Lung (tissue), 12 donors: ENCODE data around the gene LMO2. TPM values are rescaled to one million over a fixed set of nuclear protein-coding genes. Genes with fewer than 3 reads are reported as not detected.
A peak's percentile ranks its signal among the peaks of the same experiment; 100 is the strongest.

Source experiments
- ATAC-seq: fragments of 200-7000 bp; cut with Tn5 transposase; one replicate; pipeline ENCODE4 v1.9.1; 2020; ENCODE audit warnings: moderate number of reproducible peaks; ENCODE audit not compliant: insufficient read depth, low FRiP score
- DNase-seq, 3 donors: peaks; one replicate each; pipeline ENCODE4 v3.0.0-alpha.2; 2013 to 2017
- H3K27ac ChIP-seq, 2 donors: one replicate each; pipeline ENCODE4 v1.5.1; 2013; ENCODE audit warnings: mild to moderate bottlenecking in 2 of 2, moderate library complexity in 2 of 2, control low read depth in 1 of 2, inconsistent platforms in 1 of 2, low read depth in 1 of 2, low read length in 1 of 2
- H3K27me3 ChIP-seq, 3 donors: one replicate each; pipeline ENCODE4 v1.5.1; 2013; ENCODE audit warnings: low read length in 2 of 3; ENCODE audit not compliant: control insufficient read depth in 3 of 3, insufficient read depth in 3 of 3
- H3K36me3 ChIP-seq, 4 donors: one replicate each; pipeline ENCODE4 v1.5.1; 2013; ENCODE audit warnings: low read length in 4 of 4, mild to moderate bottlenecking in 1 of 4, moderate library complexity in 1 of 4; ENCODE audit not compliant: control insufficient read depth in 4 of 4, insufficient read depth in 4 of 4
- H3K4me1 ChIP-seq, 5 donors: one replicate each; pipeline ENCODE4 v1.5.1; 2013; ENCODE audit warnings: low read length in 5 of 5, mild to moderate bottlenecking in 2 of 5, moderate library complexity in 1 of 5; ENCODE audit not compliant: control insufficient read depth in 5 of 5, insufficient read depth in 5 of 5
- H3K4me3 ChIP-seq: one replicate; pipeline ENCODE4 v1.5.1; 2013; ENCODE audit warnings: mild to moderate bottlenecking, control low read depth, moderate library complexity
- H3K9ac ChIP-seq, 2 donors: one replicate each; pipeline ENCODE4 v1.5.1; 2013; ENCODE audit warnings: low read length in 2 of 2, control low read depth in 1 of 2; ENCODE audit not compliant: insufficient read depth in 1 of 2
- H3K9me3 ChIP-seq, 4 donors: one replicate each; pipeline ENCODE4 v1.5.1; 2013; ENCODE audit warnings: low read length in 3 of 4, mild to moderate bottlenecking in 1 of 4, moderate library complexity in 1 of 4; ENCODE audit not compliant: control insufficient read depth in 4 of 4, insufficient read depth in 3 of 4
- WGBS, 2 donors: extraction: QIAGEN DNeasy Blood & Tissue Kit; methylation state at CpG; one replicate each; pipeline ENCODE4 v1.1.7; 2013; 5-methylcytosine and 5-hydroxymethylcytosine counted together
- polyA plus RNA-seq, 2 donors: library from polyadenylated mRNA; stranded (reverse); fragments of 200-250 nt; gene quantifications; one replicate each; pipeline ENCODE4 v1.2.1, GENCODE V29; 2013
- total RNA-seq, 2 donors: library from RNA; depleted of rRNA in 1 of 2; stranded (reverse); fragments of >200 nt in 1 of 2; gene quantifications; one replicate each; pipeline ENCODE4 v1.2.1, GENCODE V29; 2014 to 2021
- TF ChIP-seq, protein P1 (sequence below): IDR thresholded peaks from 2 replicates; pipeline ENCODE4 v1.5.1; 2012; ENCODE audit warnings: mild to moderate bottlenecking; ENCODE audit errors: control extremely low read depth, extremely low read depth
- donor health status: control.
- donor health status: control.
- donor health status: Bipolar disorder and iron deficiency.
- donor health status: healthy.
- donor health status: DM: yes; HTN: yes; CAD: no.

LMO2 gene
- total and polyA plus RNA-seq, 4 donors: 26.6 to 41.3 (median 32.4) TPM

DNA sequence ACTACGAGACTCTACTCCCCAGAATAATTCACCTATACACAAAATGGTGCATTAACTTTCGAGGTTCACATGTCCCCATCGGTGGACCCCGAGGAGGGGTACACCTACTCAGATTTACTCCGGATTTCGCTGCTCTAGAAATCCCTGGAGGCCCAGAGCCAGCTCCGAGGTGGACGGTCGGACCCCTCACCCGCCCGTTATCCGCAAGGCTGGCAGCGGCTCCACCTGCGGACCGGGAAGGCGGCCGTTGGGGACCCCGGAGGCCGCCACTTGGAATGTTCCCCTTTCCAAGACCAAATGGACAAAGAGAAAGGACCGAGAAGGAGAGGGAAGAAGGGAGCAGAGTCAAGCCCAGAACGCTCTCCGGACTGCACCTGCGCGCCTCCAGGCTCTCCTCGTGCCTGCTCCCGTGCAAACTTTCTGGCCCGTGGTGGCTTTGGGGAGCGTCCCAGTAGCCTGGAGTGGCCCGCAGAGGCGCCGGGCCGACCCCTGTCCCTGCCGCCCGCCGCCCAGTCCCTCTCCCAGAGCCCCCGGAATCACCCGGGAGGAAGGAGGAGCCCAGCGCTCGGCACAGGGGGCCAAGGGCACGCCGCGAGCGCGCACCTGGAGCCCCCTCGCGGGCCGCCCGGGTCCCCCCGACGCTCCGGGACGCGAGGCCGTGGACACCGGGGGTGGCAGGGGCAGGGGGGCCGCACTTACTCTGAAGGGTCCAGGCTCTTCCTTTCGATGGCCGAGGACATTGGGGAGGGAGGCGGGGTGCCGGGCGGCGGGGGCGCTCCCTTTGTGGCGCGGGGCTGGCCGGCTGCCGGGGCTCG, 23.0 kb downstream of the LMO2 start:
- Histone ChIP-seq H3K4me1 (peaks cover 0 to 22% (median 3%) of the 10 kb centered on the region in 5 donors), H3K4me3 (peak overlapping the region; percentile 75), H3K9me3 (no peaks in the 10 kb centered on the region), H3K27ac (peak overlapping the region; percentile 82 to 88), H3K9ac (no peak overlapping the region), H3K27me3 (peaks cover 0 to 48% (median 21%) of the 10 kb centered on the region in 3 donors), H3K36me3 (no peaks in the 10 kb centered on the region)
- ATAC-seq (no peak), DNase-seq (no peak)
- 1% methylated on average over 59 to 68 of the region's 68 CpGs for WGBS, 2 donors
- TF ChIP-seq, protein P1, sequence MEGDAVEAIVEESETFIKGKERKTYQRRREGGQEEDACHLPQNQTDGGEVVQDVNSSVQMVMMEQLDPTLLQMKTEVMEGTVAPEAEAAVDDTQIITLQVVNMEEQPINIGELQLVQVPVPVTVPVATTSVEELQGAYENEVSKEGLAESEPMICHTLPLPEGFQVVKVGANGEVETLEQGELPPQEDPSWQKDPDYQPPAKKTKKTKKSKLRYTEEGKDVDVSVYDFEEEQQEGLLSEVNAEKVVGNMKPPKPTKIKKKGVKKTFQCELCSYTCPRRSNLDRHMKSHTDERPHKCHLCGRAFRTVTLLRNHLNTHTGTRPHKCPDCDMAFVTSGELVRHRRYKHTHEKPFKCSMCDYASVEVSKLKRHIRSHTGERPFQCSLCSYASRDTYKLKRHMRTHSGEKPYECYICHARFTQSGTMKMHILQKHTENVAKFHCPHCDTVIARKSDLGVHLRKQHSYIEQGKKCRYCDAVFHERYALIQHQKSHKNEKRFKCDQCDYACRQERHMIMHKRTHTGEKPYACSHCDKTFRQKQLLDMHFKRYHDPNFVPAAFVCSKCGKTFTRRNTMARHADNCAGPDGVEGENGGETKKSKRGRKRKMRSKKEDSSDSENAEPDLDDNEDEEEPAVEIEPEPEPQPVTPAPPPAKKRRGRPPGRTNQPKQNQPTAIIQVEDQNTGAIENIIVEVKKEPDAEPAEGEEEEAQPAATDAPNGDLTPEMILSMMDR: no peak

DNA sequence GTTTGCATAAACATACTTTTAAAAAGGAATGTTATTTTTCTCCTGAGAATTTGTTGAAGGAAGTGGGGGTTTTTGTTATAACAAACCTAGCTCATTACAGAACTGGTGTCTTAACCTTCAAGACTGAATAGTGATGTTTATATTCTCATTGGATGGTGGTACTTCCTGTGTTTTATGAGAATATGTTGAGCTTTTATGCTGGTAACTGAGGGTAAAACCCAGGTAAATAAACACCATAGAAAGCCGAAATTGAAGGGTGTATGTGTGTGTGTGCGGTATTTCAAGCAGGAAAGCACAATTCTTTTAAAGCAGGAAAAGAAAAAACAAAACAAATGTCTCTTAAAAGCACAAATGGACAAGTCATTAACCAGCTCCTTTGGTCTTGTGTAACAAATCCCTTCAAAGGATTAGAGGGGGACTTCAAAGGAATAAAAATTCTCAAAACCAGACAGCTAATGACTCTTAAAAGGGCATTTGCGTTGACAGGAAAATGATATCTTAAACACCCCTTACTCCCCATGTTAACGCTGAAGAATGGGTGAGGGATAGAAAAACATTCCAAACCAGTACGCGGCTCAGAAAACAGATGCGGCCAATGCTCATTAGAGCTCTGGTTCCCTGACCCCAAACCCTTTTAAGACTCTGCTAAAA, 23.8 kb downstream of the LMO2 start:
- no peaks in the 10 kb centered on the region for H3K9me3 ChIP-seq
- no peaks in the 10 kb centered on the region for H3K36me3 ChIP-seq
- peak overlapping the region; percentile 75 for H3K4me3 ChIP-seq
- no peak for ATAC-seq
- TF ChIP-seq, protein P1: no peak
- H3K27me3 ChIP-seq: peaks cover 0 to 47% (median 19%) of the 10 kb centered on the region in 3 donors
- H3K27ac ChIP-seq: peak overlapping the region in 1 of 2 donors; percentile 88
- H3K4me1 ChIP-seq: peaks cover 0 to 22% (median 3%) of the 10 kb centered on the region in 5 donors
- no peak overlapping the region for H3K9ac ChIP-seq
- 8 to 14% methylated on average over 7 of the region's 7 CpGs for WGBS, 2 donors
- DNase-seq: peak in 2 of 3 donors; percentile 32 to 49

DNA sequence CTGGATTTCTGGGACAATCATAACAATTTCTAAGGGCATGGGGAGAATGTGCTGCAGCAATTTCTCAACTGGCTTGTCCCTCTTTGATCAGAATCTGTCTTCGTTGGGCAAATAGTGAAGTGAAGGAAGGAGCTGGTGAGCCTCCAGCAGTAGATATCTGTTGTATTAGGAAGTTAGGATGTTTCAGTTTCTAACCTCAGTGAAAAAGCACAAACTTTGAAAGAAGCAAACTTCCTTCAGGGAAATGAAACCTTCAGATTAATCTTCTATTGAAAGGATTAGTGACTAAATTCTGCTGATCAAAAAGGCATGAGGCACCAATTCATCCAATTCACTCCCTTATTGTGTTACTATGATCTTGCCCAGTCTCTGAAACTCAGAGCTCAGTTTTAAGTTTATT, 24.3 kb downstream of the LMO2 start:
- TF ChIP-seq, protein P1: no peak
- H3K36me3 ChIP-seq: no peaks in the 10 kb centered on the region
- H3K9ac ChIP-seq: no peak overlapping the region
- H3K27ac ChIP-seq: no peak overlapping the region
- peaks cover 0 to 47% (median 19%) of the 10 kb centered on the region in 3 donors for H3K27me3 ChIP-seq
- H3K4me1 ChIP-seq: peaks cover 0 to 22% (median 3%) of the 10 kb centered on the region in 5 donors
- H3K9me3 ChIP-seq: no peaks in the 10 kb centered on the region
- ATAC-seq: no peak
- H3K4me3 ChIP-seq: no peak overlapping the region
- 12 to 22% methylated on average over 1 of the region's 1 CpG for WGBS, 2 donors
- no peak for DNase-seq
